ENCODE measurements around the gene ISLR.

Gene ISLR

DNA sequence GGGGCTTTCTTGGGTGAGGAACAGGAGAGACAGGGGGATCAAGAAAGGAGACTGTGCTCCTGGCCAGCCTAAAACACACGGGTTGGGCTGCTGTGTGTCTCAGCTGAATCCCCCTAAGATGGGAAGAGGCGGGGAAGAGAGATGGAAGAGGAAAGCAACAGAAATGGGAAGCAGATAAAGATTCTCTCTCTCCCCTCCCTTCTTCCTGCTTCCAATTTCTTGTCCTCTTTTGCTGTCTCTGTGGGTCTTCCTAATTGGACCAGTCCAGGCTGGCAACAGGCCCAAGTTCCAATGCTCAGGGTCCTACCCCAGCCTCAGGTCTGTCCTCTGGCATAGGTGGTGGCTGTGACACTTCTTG is 36.0 kb upstream of the ISLR start:
- TF ChIP-seq, protein P1, sequence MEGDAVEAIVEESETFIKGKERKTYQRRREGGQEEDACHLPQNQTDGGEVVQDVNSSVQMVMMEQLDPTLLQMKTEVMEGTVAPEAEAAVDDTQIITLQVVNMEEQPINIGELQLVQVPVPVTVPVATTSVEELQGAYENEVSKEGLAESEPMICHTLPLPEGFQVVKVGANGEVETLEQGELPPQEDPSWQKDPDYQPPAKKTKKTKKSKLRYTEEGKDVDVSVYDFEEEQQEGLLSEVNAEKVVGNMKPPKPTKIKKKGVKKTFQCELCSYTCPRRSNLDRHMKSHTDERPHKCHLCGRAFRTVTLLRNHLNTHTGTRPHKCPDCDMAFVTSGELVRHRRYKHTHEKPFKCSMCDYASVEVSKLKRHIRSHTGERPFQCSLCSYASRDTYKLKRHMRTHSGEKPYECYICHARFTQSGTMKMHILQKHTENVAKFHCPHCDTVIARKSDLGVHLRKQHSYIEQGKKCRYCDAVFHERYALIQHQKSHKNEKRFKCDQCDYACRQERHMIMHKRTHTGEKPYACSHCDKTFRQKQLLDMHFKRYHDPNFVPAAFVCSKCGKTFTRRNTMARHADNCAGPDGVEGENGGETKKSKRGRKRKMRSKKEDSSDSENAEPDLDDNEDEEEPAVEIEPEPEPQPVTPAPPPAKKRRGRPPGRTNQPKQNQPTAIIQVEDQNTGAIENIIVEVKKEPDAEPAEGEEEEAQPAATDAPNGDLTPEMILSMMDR (IDR thresholded peaks at IDR 0.05; ENCODE audit: low read length, missing control alignments), result no peak
- H3K4me3 ChIP-seq (replicated peaks; ENCODE audit: low read depth, low read length), result no peak overlapping the region
- DNase-seq (ENCODE audit: low read depth), result no peak

DNA sequence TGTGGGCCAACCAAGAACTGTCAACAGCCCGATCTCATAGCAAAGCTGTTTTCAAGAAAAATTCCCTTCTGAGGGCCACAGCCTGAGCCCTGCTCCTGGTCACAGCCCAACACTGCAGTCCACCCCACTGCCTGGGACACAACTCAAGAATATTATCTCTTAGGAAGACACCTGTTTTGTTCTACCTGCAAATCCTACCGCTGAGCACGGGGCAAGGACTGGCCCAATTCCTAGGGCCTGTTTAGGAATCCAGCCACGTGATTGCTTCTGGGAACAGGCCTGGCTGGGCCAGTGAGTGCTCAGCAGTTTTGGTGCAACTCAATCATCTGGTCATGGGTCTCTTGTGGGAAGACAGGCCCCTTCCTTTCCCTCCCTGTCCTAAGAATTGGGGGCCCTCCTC is 34.9 kb upstream of the ISLR start:
- no peak overlapping the region for H3K4me3 ChIP-seq (replicated peaks; ENCODE audit: low read depth, low read length)
- DNase-seq (ENCODE audit: low read depth), result no peak
- TF ChIP-seq, protein P1 (IDR thresholded peaks at IDR 0.05; ENCODE audit: low read length, missing control alignments), result no peak

DNA sequence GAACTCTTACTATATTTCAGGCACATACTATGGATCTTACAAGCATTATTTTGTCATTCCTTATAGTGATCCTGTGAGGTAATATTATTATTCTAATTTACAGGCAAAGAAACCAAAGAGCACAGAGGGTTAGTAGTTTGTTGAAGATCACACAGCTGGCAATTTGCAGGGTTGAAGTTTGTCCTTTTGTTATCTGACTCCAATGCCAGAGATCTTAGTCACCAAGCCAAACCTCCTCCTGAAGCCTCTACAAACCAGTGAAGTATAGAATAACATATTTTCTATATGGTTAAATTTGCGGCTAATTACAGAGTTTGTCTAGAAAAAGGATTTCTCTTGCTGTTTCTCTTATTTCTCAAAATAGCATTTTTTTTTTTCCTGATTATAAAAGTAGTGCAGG is 31.9 kb upstream of the ISLR start:
- TF ChIP-seq, protein P1 (IDR thresholded peaks at IDR 0.05; ENCODE audit: low read length, missing control alignments), result no peak
- H3K4me3 ChIP-seq (replicated peaks; ENCODE audit: low read depth, low read length), result no peak overlapping the region
- DNase-seq (ENCODE audit: low read depth), result peak; percentile 36

DNA sequence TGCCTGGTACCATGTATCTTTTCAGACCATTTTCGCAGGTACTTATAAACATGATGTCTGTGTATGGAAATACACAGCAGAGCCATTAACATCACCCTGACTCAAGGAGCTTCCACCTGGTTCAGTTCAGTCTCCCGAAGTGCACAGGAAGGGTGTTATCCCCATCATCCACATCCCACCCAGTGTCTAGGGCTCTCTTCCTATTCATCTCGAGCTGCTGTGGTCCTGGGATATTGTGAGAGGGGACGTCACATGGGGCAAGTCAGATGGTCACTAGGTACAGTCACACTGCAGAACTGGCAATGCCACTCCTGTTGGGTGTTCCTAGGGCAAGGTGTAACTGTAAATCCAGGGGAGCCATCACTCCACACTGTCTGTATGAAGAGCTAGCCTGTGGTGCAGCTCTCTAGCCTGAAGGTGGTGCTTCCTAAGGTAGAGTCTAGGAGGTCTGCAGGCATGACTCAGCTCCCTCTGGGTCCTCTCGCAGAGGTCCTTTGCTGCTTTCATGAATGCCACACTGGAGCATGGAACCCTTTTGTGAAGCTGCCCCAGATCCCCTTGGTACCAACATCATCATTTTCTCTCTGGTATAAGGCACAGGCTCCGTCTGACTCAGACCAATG is 29.2 kb upstream of the ISLR start:
- DNase-seq (ENCODE audit: low read depth), result no peak
- TF ChIP-seq, protein P1 (IDR thresholded peaks at IDR 0.05; ENCODE audit: low read length, missing control alignments), result no peak

DNA sequence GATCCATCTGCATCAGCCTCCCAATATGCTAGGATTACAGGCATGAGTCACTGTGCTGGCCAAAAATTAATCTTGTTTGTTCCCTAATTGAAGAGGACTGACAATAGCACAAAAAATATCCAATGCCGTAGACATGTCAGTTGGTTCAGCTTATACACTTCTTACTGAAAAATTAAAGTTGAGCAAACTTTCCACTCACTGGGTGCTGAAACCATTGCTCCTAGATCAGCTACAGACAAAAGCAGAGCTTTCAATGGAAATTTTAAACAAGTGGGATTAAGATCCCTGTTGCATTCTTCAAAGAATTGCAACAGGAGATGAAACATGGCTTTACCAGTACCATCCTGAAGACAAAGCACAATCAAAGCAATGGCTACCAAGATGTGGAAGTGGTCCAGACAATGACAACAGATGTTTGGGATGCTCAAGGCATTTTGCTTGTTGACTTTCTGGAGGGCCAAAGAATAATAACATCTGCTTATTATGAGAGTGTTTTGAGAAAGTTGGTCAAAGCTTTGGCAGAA is 27.2 kb upstream of the ISLR start:
- no peak overlapping the region for H3K4me3 ChIP-seq (replicated peaks; ENCODE audit: low read depth, low read length)
- DNase-seq (ENCODE audit: low read depth), result no peak
- TF ChIP-seq, protein P1 (IDR thresholded peaks at IDR 0.05; ENCODE audit: low read length, missing control alignments), result no peak

More for the DNA sequence above, 29.2 kb upstream of the ISLR start:
- no peak overlapping the region for H3K4me3 ChIP-seq (replicated peaks; ENCODE audit: low read depth, low read length)

DNA sequence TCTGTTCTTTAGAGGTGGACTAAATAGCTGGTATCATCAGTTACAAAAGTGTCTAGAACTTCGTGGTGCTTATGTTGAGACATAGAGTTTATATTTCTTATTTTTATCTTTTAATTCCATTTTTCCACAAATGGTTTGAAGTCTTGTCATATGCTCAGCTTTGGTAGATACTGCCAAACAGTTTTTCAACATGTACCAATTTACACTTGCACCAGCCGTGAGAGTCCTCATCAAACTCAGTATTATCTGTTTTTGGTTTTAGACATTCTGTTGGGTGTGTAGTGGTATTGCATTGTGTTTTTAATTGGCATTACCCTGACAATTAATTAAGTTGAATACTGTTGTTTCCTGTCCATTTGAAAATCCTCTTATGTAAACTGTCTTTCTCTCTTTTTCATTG is 26.5 kb upstream of the ISLR start:
- TF ChIP-seq, protein P1 (IDR thresholded peaks at IDR 0.05; ENCODE audit: low read length, missing control alignments), result no peak
- no peak overlapping the region for H3K4me3 ChIP-seq (replicated peaks; ENCODE audit: low read depth, low read length)
- no peak for DNase-seq (ENCODE audit: low read depth)

Data from fibroblast of pulmonary artery (primary cell).